A549 (cell line): Measurements from ENCODE around the gene AGR3. TPM values are rescaled to one million over a fixed set of nuclear protein-coding genes. Genes with fewer than 3 reads are reported as not detected.

Source experiments
- ATAC-seq, 2 experiments: fragments of 200-7000 bp in 1 of 2; fragments of >200 bp in 1 of 2; cut with Nextera tagmentation in 1 of 2; cut with Tn5 transposase in 1 of 2; 3 replicates each; pipeline versions ENCODE4 v1.8.0 to v1.9.1; 2018 to 2020; ENCODE audit warnings: mild to moderate bottlenecking in 1 of 2, moderate library complexity in 1 of 2
- CTCF ChIA-PET: fragments of 300-600 bp; sonication (Branson Sonifier 250); formaldehyde crosslinking; extraction: SDS; loops from one replicate; lab custom pipeline; 2021; ENCODE audit warnings: antibody characterized with exemption, inconsistent platforms; lab: Yijun Ruan, JAX
- POLR2A ChIA-PET: fragments of 350-600 bp; formaldehyde crosslinking; extraction: SDS; loops from one replicate; lab custom pipeline; 2021; ENCODE audit warnings: antibody characterized with exemption, inconsistent platforms; lab: Yijun Ruan, JAX
- DNase-seq, 2 experiments: peaks; one replicate each; pipeline versions ENCODE4 v3.0.0 to v3.0.0-alpha.2; 2011 to 2016; ENCODE audit warnings: low read depth in 1 of 2, low spot score in 1 of 2
- FAIRE-seq: peaks from 2 replicates; lab custom pipeline; 2011; peaks lifted over from hg19 to GRCh38; lab: Jason Lieb, UNC
- H3K27ac ChIP-seq, 2 experiments: fragments of >200 bp; sonication (Bioruptor Twin); formaldehyde crosslinking; 3 replicates each; pipeline ENCODE4 v1.5.1; 2016 to 2017
- H3K4me1 ChIP-seq: fragments of >200 bp; sonication (Bioruptor Twin); formaldehyde crosslinking; 3 replicates; pipeline ENCODE4 v1.6.1; 2016
- H3K4me2 ChIP-seq: fragments of >200 bp; sonication (Bioruptor Twin); formaldehyde crosslinking; 3 replicates; pipeline ENCODE4 v1.6.1; 2016
- H3K4me3 ChIP-seq: fragments of >200 bp; sonication (Bioruptor Twin); formaldehyde crosslinking; 3 replicates; pipeline ENCODE4 v1.5.1; 2016
- H3K9me3 ChIP-seq: fragments of >200 bp; sonication (Bioruptor Twin); formaldehyde crosslinking; 3 replicates; pipeline ENCODE4 v1.6.1; 2016
- CHD2 ChIP-seq: fragments of 150-350 bp; IDR thresholded peaks from 2 replicates; pipeline ENCODE4 v1.6.1; 2014; ENCODE audit warnings: low read length; ENCODE audit not compliant: partially characterized antibody
- CHD4 ChIP-seq: fragments of 200-600 bp; sonication (generic); IDR thresholded peaks from 2 replicates; pipeline ENCODE4 v1.6.1; 2016; ENCODE audit warnings: antibody characterized with exemption, mild to moderate bottlenecking, borderline replicate concordance
- EHF ChIP-seq: fragments of 250-450 bp; sonication (Bioruptor Pico); IDR thresholded peaks from 2 replicates; pipeline ENCODE4 v1.5.0; 2020; ENCODE audit warnings: mild to moderate bottlenecking
- EHMT2 ChIP-seq: fragments of 200-600 bp; sonication (generic); IDR thresholded peaks from 2 replicates; pipeline ENCODE4 v1.6.1; 2016; ENCODE audit warnings: antibody characterized with exemption, low read depth, mild to moderate bottlenecking, moderate library complexity
- EP300 ChIP-seq, 2 experiments: fragments of >200 bp; sonication (Bioruptor Twin); formaldehyde crosslinking; IDR thresholded peaks; 2 replicates in 1 of 2; 3 replicates in 1 of 2; pipeline ENCODE4 v1.6.1; 2016 to 2017
- FOSB ChIP-seq: fragments of 250-450 bp; sonication (Bioruptor Pico); IDR thresholded peaks from 2 replicates; pipeline ENCODE4 v1.5.0; 2020; ENCODE audit warnings: mild to moderate bottlenecking, moderate library complexity
- FOSL2 ChIP-seq, 2 experiments: fragments of 450-650 bp in 1 of 2; fragments of >200 bp in 1 of 2; sonication (Bioruptor Twin) in 1 of 2; formaldehyde crosslinking; IDR thresholded peaks; 2 replicates each; pipeline versions ENCODE4 v1.5.0 to v1.6.1; 2016 to 2020; ENCODE audit warnings: mild to moderate bottlenecking in 1 of 2, moderate library complexity in 1 of 2
- FOXS1 ChIP-seq: fragments of 250-450 bp; sonication (Bioruptor Pico); IDR thresholded peaks from 2 replicates; pipeline ENCODE4 v1.5.0; 2020; ENCODE audit warnings: mild to moderate bottlenecking, moderate library complexity
- GATA3 ChIP-seq: IDR thresholded peaks from 2 replicates; pipeline ENCODE4 v1.6.1; 2012; ENCODE audit warnings: borderline replicate concordance
- HDAC2 ChIP-seq: fragments of 200-600 bp; sonication (generic); IDR thresholded peaks from 2 replicates; pipeline ENCODE4 v1.6.1; 2016
- JUNB ChIP-seq: fragments of >200 bp; sonication (Bioruptor Twin); formaldehyde crosslinking; IDR thresholded peaks from 2 replicates; pipeline ENCODE4 v1.6.1; 2016
- MAFK ChIP-seq: fragments of 450-650 bp; IDR thresholded peaks from 2 replicates; pipeline ENCODE4 v1.6.1; 2014; ENCODE audit not compliant: partially characterized antibody
- MAZ ChIP-seq: fragments of 150-350 bp; IDR thresholded peaks from 2 replicates; pipeline ENCODE4 v1.6.1; 2014; ENCODE audit warnings: antibody characterized with exemption, low read depth, low read length, borderline replicate concordance
- NR3C1 ChIP-seq: fragments of >200 bp; sonication (Bioruptor Twin); formaldehyde crosslinking; IDR thresholded peaks from 3 replicates; pipeline ENCODE4 v1.6.1; 2017
- POLR2AphosphoS2 ChIP-seq: conservative IDR thresholded peaks from 2 replicates; pipeline ENCODE4 v1.6.1; 2012; ENCODE audit warnings: low read length, improper control_type of control experiment, inconsistent platforms
- TP53 ChIP-seq: fragments of 250-450 bp; sonication (Bioruptor Pico); IDR thresholded peaks from 2 replicates; pipeline ENCODE4 v1.5.0; 2021; ENCODE audit warnings: mild to moderate bottlenecking, moderate library complexity
- ZC3H11A ChIP-seq: fragments of 450-650 bp; IDR thresholded peaks from 2 replicates; pipeline ENCODE4 v1.6.1; 2014; ENCODE audit warnings: antibody characterized with exemption, mild to moderate bottlenecking
- ZNF302 ChIP-seq: fragments of 250-450 bp; sonication (Bioruptor Pico); IDR thresholded peaks from 2 replicates; pipeline ENCODE4 v1.9.0; 2021; ENCODE audit warnings: inconsistent platforms, mild to moderate bottlenecking, moderate library complexity
- WGBS: methylation state at CpG from one replicate; pipeline ENCODE4 v1.1.6; 2017; ENCODE audit errors: missing lambda C conversion rate; 5-methylcytosine and 5-hydroxymethylcytosine counted together
- polyA plus RNA-seq, 4 experiments: library from polyadenylated mRNA; depleted of rRNA in 3 of 4; stranded (reverse); fragments of >200 nt; fragmentation: RNase III in 1 of 4; extraction: RNeasy Plus Mini Kit Qiagen cat#74134 plus additional on column Dnase treatment in 1 of 4; gene quantifications; 2 replicates in 3 of 4; 3 replicates in 1 of 4; pipeline ENCODE4 v1.2.3, GENCODE V29; 2011 to 2017
- TF ChIP-seq, protein P1 (sequence below): fragments of >200 bp; sonication (Bioruptor Twin); formaldehyde crosslinking; IDR thresholded peaks from 3 replicates; pipeline ENCODE4 v1.6.1; 2016
- TF ChIP-seq, protein P2 (sequence below): IDR thresholded peaks from 2 replicates; pipeline ENCODE4 v1.6.1; 2012
- TF ChIP-seq, protein P3 (sequence below): IDR thresholded peaks from 2 replicates; pipeline ENCODE4 v1.6.1; 2012
- TF ChIP-seq, protein P4 (sequence below): fragments of 200-600 bp; sonication (generic); IDR thresholded peaks from 2 replicates; pipeline ENCODE4 v1.6.1; 2016; ENCODE audit warnings: antibody characterized with exemption, mild to moderate bottlenecking, moderate library complexity
- TF ChIP-seq, protein P5 (sequence below): fragments of >200 bp; sonication (Bioruptor Twin); formaldehyde crosslinking; IDR thresholded peaks from 2 replicates; pipeline ENCODE4 v1.6.1; 2016

The AGR3 gene
- polyA plus RNA-seq, 2 of the 4 experiments (the other 2 are of a cell fraction) = 0.36 TPM; not detected in 1

DNA sequence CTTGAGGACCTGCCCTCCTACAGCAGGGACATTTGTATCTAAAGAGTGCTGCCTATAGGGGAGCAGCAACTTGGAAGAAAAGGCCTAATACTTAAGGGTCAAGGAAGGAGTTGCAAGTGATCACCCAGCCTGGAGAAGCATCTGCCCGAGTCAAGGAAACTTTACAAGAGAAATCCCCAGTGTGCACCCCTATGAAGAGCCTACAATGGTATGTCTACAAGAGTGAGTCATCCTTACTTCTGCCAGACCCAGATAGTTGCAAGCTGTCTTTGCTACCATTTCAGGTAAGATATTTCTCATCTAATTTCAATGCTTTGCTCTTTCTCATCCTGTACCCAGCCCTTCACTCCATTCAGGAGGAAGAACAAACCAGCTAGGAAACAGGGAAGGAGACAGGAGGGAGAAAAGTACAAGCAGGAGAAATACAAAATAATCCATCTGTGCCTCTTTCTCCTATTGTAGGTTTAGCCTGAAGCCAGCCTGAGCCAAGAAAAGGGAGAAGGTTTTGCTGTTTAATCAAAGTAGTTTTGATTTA is 34.4 kb upstream of the AGR3 start:
- Histone ChIP-seq H3K4me2 (peak overlapping the region; percentile 71), H3K4me3 (0 out of 3 replicates have a peak overlapping the region, but pooled peaks have one; percentile 15), H3K27ac (peak overlapping the region; percentile 63 to 73)
- FAIRE-seq (no peak), ATAC-seq (peak; percentile 82 to 86; a peak in 4 of 6 replicates), DNase-seq (peak in 1 of 2 experiments; percentile 75)
- POLR2A ChIA-PET = no interaction called here
- TF ChIP-seq GATA3 (peak; percentile 36; the same call in 1 of the 2 replicates), POLR2AphosphoS2 (no peak), MAZ (no peak), HDAC2 (no peak), JUNB (0 out of 2 replicates have a peak, but pooled peaks have one; percentile 29), FOSL2 (IDR thresholded peaks at IDR 0.05) (peak; percentile 55), FOSL2 (CRISPR knock-in tag; IDR thresholded peaks at IDR 0.05) (peak; percentile 90)
- TF ChIP-seq, protein P1, sequence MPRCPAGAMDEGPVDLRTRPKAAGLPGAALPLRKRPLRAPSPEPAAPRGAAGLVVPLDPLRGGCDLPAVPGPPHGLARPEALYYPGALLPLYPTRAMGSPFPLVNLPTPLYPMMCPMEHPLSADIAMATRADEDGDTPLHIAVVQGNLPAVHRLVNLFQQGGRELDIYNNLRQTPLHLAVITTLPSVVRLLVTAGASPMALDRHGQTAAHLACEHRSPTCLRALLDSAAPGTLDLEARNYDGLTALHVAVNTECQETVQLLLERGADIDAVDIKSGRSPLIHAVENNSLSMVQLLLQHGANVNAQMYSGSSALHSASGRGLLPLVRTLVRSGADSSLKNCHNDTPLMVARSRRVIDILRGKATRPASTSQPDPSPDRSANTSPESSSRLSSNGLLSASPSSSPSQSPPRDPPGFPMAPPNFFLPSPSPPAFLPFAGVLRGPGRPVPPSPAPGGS = no peak
- TF ChIP-seq, protein P2, sequence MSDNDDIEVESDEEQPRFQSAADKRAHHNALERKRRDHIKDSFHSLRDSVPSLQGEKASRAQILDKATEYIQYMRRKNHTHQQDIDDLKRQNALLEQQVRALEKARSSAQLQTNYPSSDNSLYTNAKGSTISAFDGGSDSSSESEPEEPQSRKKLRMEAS = 0 out of 2 replicates have a peak, but pooled peaks have one; percentile 28
- TF ChIP-seq, all 56 proteins: peak for 4
- WGBS = 6% methylated on average over 1 of the region's 1 CpG
- CTCF ChIA-PET = interaction anchor here (0.7 to 3.6 kb wide), 6 partner anchors 9 to 123 kb away, joined by 3 to 46 read pairs (median 11); no protein-coding TSS in a partner anchor
- peaks cover 40% of the 10 kb centered on the region for H3K4me1 ChIP-seq
- peaks cover 10% of the 10 kb centered on the region; the same call in 1 of the 3 replicates for H3K9me3 ChIP-seq

DNA sequence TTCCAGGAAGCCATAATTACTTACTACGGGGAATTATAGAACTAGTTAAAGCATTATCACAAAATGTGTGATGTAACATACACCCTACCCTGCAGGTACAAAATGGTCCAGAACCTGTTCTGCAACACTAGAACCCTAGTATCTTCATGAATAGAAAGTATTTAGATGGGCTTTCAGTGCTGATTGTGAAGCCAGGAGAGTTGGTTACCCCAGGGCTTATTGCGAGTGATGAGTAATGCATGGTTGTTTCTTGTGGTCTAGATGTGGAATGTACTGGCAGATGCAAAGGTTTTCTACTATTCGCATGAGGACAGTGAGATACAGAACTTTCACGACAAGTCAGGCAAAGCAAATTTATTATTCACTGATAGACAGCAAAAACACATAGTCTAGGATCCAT is 33.6 kb upstream of the AGR3 start:
- TF ChIP-seq EP300 (IDR thresholded peaks at IDR 0.05) = no peak
- TF ChIP-seq TP53 (CRISPR knock-in tag) = no peak
- TF ChIP-seq EHF = no peak
- TF ChIP-seq, protein P3, sequence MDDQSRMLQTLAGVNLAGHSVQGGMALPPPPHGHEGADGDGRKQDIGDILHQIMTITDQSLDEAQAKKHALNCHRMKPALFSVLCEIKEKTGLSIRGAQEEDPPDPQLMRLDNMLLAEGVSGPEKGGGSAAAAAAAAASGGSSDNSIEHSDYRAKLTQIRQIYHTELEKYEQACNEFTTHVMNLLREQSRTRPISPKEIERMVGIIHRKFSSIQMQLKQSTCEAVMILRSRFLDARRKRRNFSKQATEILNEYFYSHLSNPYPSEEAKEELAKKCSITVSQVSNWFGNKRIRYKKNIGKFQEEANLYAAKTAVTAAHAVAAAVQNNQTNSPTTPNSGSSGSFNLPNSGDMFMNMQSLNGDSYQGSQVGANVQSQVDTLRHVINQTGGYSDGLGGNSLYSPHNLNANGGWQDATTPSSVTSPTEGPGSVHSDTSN = no peak
- TF ChIP-seq FOSB (CRISPR knock-in tag) = no peak
- TF ChIP-seq ZNF302 (CRISPR knock-in tag) = no peak
- no peak for TF ChIP-seq FOXS1 (CRISPR knock-in tag)
- 91% methylated on average over 4 of the region's 4 CpGs for WGBS
- Histone ChIP-seq H3K4me3 (no peak overlapping the region), H3K4me1 (peaks cover 32% of the 10 kb centered on the region), H3K4me2 (peak overlapping the region; percentile 71; the same call in 2 of the 3 replicates), H3K27ac (peak overlapping the region in 1 of 2 experiments; percentile 73; a peak in 4 of 6 replicates), H3K9me3 (peaks cover 10% of the 10 kb centered on the region; the same call in 1 of the 3 replicates)
- POLR2A ChIA-PET = no interaction called here
- DNase-seq = no peak
- ATAC-seq = no peak
- no peak for FAIRE-seq
- CTCF ChIA-PET = interaction anchor here (1.2 to 3.6 kb wide), 3 partner anchors 26 to 122 kb away, joined by 3 to 46 read pairs (median 6); no protein-coding TSS in a partner anchor

DNA sequence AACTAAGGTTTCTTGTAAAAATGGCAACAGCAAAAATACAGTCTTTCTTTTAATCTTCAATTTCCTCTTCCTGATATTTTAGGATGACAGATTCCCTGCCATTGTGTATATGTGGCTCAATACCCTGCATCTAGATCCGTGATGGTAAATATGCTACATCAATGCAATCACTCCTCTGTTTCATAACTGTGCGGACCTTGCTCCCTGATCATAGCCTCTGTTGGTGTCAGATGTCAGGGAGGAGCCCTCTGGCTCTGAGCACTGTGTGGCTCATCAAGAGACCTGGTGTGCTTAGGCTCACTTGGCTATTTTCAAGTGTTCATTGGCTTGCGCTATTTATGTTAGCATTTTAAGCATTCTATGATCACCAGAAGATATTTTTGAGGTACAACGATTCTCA is 33.0 kb upstream of the AGR3 start:
- DNase-seq = peak in 1 of 2 experiments; percentile 45
- CTCF ChIA-PET = interaction anchor here (1.1 to 3.3 kb wide), 3 partner anchors 23 to 220 kb away, joined by 4 to 13 read pairs (median 6); no protein-coding TSS in a partner anchor
- Histone ChIP-seq H3K27ac (no peak overlapping the region), H3K9me3 (peaks cover 10% of the 10 kb centered on the region; the same call in 1 of the 3 replicates), H3K4me2 (no peak overlapping the region), H3K4me1 (peaks cover 32% of the 10 kb centered on the region), H3K4me3 (no peak overlapping the region)
- ATAC-seq = no peak
- no peak for FAIRE-seq
- WGBS = 76% methylated on average over 4 of the region's 4 CpGs
- POLR2A ChIA-PET = no interaction called here
- TF ChIP-seq CHD2 (no peak), POLR2AphosphoS2 (no peak), ZC3H11A (no peak), FOXS1 (CRISPR knock-in tag) (no peak), CHD4 (no peak), NR3C1 (no peak), MAFK (no peak), EHMT2 (no peak), MAZ (no peak), FOSB (CRISPR knock-in tag) (no peak)
- TF ChIP-seq, protein P4, sequence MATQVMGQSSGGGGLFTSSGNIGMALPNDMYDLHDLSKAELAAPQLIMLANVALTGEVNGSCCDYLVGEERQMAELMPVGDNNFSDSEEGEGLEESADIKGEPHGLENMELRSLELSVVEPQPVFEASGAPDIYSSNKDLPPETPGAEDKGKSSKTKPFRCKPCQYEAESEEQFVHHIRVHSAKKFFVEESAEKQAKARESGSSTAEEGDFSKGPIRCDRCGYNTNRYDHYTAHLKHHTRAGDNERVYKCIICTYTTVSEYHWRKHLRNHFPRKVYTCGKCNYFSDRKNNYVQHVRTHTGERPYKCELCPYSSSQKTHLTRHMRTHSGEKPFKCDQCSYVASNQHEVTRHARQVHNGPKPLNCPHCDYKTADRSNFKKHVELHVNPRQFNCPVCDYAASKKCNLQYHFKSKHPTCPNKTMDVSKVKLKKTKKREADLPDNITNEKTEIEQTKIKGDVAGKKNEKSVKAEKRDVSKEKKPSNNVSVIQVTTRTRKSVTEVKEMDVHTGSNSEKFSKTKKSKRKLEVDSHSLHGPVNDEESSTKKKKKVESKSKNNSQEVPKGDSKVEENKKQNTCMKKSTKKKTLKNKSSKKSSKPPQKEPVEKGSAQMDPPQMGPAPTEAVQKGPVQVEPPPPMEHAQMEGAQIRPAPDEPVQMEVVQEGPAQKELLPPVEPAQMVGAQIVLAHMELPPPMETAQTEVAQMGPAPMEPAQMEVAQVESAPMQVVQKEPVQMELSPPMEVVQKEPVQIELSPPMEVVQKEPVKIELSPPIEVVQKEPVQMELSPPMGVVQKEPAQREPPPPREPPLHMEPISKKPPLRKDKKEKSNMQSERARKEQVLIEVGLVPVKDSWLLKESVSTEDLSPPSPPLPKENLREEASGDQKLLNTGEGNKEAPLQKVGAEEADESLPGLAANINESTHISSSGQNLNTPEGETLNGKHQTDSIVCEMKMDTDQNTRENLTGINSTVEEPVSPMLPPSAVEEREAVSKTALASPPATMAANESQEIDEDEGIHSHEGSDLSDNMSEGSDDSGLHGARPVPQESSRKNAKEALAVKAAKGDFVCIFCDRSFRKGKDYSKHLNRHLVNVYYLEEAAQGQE = no peak
- TF ChIP-seq, protein P1 = no peak
- TF ChIP-seq, protein P5, sequence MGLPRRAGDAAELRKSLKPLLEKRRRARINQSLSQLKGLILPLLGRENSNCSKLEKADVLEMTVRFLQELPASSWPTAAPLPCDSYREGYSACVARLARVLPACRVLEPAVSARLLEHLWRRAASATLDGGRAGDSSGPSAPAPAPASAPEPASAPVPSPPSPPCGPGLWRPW = no peak
